Amygdala (tissue), 56 donors: ENCODE results near the gene C3orf20.

ENCODE experiments used
- DNase-seq, 56 donors: peaks; one replicate each; lab custom pipeline; 2025; lab: John Stamatoyannopoulos, UW

C3orf20 gene

DNA sequence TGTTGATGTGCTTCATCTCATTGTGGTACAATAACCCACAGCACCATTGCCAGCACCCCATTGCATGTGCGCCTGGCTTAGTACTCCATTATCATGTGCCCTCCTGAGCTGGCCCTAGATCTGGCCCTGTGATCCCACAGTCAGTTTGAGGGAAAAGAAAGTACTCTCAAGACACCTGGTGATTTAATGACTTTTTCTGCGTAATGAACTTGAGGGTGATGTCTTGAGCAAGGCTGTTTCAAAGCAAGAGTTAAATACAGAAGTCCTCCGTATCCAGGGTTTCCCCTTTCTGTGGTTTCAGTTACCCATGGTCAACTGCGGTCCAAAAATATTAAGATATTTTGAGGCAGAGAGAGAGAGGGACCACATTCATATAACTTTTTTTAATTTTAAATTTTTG lies 16.3 kb downstream of the C3orf20 start:
- DNase-seq, result no peak

DNA sequence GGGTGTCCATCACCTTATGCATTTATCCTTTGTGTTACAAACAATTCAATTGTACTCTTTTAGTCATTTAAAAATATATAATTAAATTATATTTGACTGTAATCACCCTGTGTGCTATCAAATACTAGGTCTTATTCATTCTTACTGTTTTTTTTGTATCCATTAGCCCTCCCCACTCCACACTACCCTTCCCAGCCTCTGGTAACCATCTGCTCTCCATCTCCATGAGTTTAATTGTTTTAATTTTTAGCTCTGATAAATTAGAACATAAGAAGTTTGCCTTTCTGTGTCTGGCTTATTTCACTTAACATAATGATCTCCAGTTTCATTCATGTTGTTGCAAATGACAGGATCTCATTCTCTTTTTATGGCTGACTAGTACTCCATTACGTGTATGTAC lies 16.8 kb downstream of the C3orf20 start:
- no peak for DNase-seq

DNA sequence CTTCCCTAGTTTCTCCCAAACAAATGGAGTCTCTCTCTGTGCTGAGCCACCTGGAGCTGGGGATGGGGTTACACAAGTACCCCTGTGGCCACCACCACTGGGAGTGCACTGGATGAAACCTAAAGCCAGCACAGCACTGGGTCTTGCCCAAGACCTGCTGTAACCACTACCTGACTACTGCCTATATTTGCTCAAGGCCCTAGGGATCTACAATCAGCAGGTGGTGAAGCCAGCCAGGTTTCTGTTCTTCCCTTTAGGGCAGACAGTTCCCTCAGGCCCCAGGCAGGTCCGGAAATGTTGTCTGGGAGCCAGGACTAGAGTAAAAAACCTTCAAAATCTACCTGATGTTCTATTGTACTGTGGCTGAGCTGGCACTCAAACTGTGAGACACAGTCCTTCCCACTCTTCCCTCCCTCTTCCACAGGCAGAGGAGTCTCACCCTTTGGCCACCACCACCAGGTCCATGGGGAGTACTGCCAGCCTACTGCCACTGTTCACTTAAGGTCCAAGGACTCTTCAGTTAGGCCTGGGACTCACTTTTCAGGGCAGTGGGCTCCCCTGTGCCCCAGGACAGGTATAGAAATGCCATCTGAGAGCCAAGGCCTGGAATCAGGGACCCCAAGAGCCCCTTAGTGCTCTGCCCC lies 23.8 kb downstream of the C3orf20 start:
- DNase-seq, result no peak

DNA sequence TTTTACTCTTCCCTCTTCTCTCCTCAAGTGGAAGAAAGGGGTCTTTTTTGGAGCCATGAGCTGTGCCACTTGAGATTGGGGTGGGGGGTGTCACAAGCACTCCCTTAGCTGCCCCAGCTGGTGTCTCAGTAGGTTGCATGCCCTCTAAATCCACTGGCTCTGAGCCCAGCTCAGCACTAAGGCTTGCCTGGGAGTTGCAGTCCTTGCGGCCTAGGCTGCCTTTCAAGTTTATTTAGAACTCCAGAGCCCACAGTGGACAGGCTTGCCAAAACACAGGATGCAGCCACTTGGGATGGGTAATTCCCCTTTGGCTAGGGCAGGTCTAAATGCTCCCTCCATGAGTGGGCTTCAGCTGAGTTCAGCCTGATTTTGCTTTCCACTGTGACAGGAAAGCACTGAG lies 24.7 kb downstream of the C3orf20 start:
- DNase-seq, result peak in 1 of 56 donors; percentile 3

DNA sequence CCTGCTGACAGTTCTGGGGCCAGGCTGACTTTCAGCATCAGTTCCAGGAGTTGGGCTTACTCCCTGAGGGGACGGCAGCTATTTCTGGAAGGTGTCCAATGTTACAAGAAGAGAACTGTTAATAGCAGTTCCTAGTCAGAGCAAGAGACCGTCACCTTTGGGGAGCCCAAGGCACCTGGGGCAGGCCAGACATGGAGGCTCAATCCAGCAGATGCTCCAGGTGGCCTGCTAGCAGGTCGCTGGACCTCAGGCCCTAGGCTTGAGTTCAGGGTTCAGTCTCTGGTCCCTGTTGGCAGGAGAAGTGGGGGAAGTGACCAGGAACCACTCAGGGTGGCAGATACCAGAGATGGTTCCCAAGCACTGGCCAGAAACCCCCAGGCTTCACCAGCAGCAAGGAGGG lies 25.9 kb downstream of the C3orf20 start:
- no peak for DNase-seq

DNA sequence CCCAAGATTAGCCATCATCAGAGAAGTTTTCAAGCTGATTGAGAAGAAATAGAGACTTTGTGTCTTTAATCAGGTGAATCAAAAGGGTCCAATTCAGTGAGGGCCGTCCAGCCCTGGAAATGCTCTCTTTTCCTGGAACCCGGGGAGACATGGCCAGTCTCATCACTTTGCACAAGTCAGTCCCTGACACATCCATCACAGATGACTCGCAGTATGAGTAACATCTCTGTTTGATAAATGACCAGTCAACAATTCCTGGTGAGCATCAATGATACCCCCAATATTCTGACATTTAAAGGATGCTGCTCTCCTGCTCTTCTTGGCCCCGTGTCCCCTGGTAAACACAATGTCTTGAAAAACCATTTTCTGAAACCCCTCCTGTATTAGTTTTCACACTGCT lies 26.7 kb downstream of the C3orf20 start:
- DNase-seq, result no peak

DNA sequence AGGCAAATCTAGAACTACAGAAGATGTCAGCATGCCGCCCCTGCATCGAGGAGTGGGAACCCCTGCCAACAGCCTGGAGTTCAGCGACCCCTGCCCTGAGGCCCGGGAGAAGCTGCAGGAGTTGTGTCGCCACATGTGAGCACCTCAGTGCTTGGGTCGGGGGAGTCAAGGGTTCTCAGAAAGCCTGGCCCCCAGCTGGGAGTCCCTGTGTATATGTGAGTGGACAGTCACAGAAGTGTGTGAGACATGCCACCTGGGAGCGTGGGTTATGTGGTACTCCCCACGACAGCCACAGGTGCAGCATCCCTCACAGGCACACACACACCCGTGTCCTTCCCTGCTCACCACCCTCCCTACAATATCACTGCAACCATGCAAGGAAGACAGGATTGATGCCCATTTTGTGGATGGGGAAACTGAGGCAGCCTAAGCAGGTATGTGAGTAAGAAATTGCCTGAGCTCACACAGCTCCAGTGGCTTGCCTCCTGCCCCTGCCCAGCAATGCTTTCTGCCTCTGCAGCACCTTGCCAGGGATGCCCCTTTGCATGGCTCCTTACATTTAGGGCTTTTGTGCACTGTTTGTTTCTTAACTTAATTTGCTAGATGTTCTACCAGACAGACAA lies 28.3 kb downstream of the C3orf20 start:
- no peak for DNase-seq

DNA sequence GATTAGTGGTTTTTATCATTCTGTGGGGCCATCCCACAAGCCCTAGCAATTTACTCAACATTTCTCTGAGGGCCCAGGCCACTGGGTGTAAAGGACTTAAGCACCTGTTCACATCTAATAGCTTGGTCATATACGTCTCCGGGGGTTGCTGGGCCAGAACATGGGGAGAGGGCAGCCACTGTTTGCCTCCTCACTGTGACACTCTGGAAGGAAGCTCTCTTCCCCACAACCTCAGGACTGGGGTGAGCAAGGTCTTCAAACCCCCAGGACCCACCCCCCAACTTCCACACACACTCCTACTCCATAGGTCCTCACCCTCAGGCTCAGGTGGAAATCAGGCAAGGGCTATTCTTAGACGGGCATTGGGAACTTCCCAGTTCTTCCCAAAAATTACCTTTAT lies 28.9 kb downstream of the C3orf20 start:
- no peak for DNase-seq

DNA sequence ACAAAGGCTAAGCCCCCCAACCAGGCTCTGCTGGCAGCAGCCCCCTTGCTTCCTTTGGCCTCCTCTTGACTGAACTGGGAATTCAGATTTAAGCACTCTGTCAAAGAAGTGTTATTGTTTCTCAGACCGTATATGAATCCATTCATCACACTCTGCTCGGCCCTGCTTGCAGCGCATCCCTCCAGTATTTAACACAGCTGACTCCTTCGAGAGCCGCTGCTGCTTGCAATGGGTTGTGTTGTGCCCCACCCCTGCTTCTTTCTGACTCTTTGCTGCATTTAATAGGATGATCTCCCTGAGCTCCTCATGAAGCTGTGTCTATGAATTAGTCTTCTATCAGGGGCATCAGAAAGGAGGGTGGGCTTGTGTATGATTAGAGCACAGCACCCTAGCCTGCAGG lies 31.2 kb downstream of the C3orf20 start:
- DNase-seq, result no peak

DNA sequence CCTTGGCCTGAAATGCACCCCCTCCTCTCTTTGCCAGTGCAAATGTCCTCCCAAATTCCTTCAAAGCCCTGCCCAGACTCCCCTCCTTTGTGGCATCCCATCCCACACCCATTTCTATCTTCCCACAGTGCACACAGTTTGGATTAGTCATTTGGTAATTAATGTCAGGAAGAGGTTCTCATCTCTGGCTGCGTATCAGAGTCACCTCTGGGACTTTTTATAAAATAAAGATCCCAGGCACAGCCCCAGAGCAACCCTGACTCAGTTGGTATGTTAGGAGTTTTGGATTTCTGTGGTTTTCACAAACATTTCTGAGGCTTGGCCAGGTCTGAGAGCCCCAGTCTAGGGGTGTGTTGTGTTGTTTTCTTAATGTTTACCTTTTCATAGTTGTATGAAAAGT lies 41.6 kb downstream of the C3orf20 start:
- DNase-seq, result no peak

DNA sequence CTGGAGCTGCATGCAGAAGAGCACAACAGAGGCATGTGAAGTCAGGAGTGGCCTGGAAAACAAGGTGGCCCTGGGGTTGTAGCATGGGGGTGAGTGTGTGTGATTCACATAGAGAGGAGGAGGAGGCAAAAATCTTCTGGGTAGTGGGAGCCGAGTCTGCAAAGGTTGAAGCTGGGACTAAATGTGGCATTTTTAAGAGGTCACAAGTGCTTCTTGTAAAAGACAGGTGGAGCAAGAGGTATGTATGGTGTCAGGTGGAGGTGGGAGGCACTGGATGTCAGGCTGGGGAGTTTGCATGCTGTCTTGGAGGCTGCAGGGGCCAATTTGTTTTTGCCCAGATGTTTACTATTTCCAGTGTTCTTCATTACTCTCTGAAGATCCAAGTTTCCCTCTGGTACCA lies 42.4 kb downstream of the C3orf20 start:
- DNase-seq, result no peak

DNA sequence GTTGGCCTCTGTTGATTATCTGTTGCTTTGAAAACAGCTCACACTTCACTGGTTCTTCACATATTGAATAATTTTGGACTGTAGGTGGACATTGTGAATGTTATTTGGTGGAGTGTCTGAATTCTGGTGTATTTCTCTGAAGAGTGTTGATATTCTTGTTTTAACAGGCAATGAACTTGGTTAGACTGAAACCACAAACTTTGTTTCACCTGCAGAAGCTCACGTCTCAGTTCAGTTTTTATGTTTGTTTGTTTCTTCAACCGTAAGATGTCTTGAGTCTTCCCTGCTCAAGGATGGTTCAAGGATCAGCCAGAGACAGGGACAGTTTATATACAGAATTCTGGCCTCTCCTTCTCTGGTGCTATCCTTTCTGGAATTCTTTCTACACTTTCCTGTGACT lies 43.6 kb downstream of the C3orf20 start:
- DNase-seq, result no peak

DNA sequence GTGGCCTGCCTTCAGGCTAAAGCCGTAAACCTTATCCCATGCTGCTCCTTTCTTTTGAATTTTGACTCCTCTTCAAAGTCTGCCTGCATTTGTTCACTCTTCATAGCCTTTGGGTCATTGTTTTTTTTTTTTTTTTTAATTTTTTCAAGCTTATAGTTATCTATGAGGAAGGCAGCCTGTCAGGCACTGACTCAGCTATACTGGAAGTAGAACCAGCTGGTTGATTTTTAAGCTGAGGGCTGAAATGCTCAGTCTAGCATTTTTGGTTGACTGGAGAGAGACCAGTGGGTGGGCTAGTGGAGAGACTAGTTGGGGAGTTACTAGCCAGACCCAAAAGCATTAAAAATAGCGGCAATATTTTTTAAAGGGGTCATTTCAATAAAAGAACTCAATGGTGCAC lies 44.1 kb downstream of the C3orf20 start:
- no peak for DNase-seq

DNA sequence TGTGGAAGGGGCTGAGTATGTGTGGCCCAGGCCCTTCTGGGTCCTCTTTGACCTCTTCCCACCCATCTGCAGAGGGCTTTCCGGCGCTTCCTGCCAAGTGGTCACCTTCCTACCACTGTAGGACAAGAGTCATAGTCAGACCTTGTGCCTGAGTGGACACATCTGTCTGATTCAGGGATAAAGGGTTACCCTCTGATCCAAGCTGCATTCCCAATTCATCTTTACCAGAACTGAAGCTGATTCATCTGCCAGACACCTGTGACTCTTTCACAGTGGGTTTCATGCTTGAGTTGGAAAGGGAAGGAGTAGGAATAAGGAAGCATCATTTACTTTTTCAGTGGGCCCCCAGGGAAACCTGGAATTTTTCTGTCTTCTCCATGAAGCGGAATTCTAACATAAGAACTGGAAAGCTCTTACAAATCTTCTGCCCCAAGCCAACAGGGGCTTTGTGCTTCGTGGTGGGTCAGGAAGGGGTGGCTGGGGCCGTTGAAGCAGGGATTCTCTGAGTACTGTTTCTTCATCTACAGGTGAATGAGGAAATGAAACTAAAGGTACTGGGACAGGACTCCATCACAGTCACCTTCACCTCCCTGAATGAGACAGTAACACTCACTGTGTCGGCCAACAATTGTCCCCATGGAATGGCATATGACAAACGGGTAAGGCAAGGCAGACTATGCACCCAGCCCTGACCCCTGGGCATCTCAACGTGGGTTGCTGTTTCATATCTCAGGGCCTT lies 46.4 kb downstream of the C3orf20 start:
- DNase-seq, result no peak

DNA sequence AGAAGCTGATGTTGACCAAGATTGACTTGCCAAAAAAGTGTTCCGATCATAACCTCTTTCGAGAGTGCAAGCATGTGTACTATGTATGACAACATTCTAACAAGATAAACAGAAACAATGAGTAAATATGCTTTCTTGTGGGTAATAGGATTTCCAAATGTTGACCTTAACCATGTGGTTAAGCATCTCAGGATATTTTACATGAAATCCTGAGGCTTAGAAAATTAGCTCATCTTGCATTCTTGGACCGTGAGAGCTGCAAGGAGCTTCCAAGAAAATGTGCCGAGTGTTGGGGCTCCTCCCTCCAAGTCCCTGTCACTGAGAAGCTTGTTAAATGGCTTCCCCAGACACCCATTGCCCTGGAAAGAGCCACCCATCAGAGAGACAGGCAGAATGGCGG lies 50.1 kb downstream of the C3orf20 start:
- no peak for DNase-seq

DNA sequence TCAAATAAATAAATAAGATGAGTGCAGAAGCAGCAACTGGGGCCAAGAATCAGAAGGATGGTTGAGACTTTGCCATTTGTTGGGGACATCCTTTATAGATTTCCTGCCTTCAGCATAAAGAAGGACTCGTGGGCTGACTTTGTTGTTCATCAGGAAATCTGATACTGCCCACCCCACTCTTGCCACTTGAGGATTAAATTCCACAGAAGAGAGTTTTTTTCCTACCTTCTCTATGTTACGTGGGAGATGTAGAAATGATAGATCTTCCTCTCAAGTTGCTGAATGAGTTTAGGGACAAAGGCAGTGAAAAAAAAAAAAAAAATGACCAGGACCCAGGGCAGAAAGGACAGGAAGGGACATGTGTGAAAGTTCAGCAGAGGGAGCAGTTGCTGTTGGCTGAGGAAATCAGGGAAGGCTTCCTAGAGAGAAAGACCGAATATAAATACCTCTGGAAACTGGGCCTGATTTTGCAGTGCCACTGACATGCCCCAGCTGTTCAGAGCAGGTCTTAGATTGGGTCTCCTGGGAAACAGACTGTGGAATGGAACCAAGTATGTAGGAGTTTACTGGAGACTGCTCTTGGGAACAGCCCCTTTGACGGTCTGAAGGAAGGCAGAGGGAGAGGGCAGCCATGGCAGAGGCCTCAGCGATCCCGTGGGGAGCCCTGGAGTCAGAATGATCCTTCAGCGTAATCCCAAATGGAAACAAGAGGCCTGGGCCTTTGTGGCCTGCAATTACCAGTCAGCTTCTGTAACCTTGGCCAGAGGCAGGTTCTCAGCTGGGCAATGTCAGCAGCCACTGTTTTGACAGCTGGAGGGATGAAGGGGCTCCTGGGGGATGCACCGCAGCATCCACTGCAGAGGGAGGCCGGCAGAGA lies 50.9 kb downstream of the C3orf20 start:
- no peak for DNase-seq

DNA sequence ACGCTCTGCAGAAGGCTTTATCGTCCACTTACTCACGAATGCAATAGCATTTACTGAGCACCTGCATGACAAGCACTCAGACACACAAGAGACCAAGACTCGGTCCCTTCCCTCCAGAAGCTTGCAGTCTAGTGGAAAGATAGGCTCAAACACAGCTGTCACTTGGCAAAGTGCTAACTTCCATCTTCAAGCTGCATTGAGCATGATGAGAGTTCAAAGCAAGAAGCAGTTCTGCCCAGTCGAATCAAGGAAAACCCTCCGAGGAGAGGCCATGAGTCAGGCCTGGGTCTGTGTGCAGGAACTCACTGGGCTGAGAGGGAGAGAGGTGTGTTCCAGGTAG lies 51.5 kb downstream of the C3orf20 start:
- no peak for DNase-seq

DNA sequence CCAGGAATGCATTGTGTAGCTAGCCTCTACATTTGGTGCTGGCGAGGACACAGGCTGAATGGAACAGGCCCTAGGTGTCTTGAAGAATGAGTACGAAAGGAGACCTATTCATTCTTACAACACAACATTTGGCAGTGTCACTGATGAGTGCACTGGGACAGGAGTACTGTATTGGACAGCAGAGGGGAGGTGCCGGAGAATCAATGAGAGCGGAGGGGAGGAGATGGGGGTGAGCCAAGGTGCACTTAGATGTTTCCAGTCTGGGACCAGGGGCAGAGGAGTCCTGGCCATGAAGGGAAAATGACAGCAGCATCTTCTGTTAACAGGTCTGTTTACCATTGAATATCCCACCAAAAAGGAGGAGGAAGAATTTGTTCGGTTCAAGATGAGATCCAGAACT lies 53.2 kb downstream of the C3orf20 start:
- DNase-seq, result no peak

DNA sequence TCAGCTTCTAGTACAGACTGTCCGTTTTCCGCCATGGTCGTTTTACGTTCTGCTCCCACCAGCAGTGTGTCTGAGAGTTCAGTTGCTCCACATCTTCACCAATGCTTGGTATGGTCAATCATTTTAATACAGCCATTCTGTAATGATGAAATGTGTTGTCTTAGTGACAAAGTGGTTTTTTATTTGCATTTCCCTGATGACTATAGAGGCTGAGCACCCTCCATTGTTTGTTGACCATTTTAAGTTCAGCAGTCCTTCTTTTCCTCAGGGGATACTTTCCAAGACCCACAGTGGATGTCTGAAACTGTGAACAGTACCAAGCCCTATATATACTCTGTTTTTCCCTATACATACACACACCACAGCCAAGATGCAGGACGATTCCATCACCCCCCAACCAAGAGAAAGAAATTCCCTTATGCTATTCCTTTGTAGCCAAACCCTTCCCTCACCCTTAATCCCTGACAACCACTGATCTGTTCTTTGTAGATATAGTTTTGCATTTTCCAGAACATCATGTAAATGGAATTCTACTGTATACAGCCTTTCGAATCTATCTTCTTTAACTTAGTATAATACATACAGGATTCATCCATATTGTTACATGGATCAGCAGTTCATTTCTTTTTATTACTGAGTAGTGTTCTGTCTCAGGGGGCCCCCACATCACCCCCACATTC lies 55.9 kb downstream of the C3orf20 start:
- no peak for DNase-seq

DNA sequence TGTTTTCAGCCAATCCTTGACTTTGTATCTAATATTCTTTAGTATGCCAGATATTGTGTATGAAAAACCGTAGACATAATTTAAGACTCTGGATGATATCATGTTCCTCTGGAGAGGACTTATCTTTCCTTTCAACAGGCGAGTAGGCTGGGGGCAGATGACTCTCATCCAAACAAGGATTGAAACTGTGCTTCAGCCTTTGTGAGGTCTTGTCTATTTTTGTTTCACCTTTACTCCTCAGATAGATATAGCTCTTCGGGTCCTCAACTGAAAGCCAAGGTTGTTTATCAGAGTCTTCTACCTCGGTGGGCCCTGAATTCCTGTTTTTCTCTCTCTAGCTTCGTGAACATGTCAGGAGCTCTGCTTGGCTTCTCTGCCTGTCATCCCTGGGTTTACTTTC lies 66.0 kb downstream of the C3orf20 start:
- no peak for DNase-seq

DNA sequence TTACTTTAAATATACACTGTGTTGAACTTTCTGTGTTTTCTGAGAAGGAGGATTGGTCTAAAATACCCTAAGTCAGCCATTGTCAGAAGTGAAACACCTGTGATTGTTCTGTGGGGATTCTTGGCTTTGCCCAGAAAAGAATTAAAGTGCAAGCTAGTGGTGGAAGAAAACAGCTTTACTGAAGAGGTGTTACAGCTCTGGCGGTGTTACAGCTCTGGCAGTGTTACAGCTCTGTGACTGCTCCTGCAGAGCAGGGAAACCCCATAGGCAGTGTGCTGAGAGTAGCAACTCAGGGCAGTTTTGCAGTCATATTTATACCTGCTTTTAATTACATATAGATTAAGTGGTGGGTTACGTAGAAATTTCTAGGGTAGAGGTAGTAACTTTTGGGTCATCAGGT lies 66.6 kb downstream of the C3orf20 start:
- no peak for DNase-seq
